GM20431 (cell line): ENCODE measurements around the gene CDHR4.
"Not testable (repeated sequence)": the region's sequence is repeated elsewhere in the genome, so short reads cannot be mapped to it uniquely, and the experiment has no call there.

Experiments used
- in situ Hi-C: fragments of 300-500 bp; cut with MseI, MboI; formaldehyde crosslinking; loops from one replicate; pipeline ENCODE4 v1.15.0; 2020; ENCODE audit warnings: low sequenced_read_pairs; ENCODE audit not compliant: unreplicated experiment

CDHR4 gene

DNA sequence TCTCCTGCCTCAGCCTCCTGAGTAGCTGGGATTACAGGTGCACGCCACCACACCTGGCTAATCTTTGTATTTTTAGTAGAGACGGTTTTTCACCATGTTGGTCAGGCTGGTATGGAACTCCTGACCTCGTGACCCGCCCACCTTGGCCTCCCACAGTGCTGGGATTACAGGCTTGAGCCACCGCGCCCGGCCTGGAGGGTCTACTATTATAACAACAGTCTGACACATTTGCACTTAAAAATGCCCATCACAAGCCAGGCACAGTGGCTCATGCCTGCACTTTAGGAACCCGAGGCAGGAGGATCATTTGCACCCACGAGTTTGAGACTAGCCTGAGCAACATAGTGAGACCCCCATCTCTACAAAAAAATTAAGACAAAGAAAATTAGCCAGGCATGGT is 17.4 kb downstream of the CDHR4 start:
- in situ Hi-C loops: not testable (repeated sequence)

DNA sequence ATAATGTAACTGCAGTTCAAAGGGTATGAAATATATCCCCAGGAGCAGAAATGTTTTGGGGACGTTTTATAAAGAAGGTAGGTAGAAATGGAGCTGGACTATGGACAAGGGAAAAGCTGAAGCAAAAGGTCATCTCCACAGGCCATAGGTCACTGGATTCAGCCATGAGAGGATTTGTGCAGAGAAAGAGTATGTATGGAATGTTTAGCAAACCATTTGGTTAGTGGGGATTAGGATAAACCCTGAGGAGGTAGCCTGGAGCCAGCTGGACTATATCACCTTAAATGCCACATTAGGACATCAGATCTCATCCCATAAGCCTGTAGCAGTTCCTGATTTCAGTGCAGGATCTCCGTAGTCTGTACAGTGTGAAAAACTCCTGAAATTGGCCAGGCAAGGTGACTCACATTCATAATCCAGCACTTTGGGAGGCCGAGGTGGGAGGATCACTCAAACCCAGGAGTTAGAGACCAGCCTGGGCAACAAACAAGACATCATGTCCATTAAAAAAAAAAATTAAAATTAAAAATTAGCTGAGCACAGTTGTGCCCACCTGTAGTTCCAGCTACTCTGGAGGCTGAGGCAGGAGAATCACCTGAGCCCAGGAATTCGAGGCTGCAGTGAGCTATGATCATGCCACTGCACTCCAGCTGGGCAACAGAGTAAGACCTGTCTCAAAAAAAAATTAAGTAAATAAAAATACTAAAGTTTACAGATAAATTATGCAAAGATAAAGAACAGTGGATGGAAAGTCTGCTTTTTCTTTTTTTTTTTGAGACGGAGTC is 18.1 kb downstream of the CDHR4 start:
- in situ Hi-C loops: no loop called here

- in situ Hi-C loops: not testable (repeated sequence)
Observed at GRCh38 chr3:49780975-49781365, 18.7 kb downstream of the CDHR4 start.

DNA sequence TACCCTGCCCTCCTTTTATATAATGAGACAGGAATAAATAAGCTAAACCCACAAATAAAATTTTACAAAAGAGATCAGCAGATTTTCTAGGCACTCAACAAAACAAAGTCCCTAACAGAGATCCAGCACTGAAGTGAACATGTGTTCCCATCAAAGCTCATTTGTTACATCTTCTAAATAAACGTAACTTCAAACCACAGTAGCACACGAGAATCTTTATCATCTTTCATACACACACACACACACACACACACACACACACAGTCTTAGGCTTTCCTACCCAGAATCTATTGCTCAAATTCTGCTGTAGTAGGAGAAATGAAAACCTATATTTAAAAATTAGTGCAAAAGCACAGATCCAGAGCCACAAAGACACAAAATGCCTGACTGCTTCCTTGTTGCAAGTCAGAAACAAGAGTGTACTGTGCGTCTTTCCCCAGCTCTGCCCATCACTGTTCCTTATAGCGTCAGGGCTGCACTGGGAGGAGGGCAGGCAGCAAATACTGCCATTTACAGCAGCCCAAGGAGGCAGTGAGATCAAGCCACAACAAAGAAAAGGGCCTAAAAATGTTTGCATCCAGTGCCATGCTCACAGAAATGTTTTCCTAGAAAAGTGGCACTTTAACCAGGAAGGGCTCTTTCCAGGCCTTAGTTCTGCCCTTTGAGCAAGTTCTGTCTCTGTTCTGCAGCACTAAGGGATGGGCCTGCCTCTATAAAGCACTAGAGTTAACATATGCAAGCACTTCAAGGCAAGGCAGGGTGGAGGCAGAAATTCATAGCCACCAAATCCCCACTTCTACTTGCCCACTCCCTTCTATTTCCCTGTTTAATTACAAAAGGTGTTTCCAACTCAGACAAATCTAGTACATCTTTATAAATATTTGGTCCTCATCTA is 19.3 kb downstream of the CDHR4 start:
- in situ Hi-C loops: no loop called here

DNA sequence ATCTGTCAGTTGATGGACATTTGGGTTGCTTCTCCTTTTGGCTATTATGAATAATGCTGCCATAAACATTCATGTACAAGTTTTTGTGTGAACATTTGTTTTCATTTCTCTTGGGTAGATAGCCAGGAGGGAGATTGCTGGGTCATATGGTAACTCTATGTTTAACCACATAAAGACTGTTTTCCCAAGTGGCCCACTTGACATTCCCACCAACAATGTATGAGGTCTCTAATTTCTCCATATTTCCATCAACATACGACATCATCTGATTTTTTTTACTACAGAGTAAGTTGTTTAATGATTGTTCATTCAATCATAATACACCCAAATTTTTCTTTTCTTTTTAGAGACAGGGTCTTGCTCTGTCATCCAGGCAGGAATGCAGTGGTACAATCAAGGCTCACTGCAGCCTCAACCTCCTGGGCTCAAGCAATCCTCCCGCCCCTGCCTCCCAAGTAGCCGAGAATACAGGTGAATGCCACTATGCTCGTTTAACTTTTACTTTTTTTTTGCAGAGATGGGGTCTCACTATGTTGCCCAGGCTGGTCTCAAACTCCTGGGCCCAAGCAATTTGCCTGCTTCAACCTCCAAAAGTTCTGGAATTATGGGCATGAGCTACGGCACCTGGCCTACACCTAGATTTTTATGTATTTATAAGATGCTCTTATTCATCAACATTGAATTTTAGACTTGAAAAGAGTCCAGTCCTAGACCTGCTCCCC is 20.2 kb downstream of the CDHR4 start:
- in situ Hi-C loops: no loop called here

- in situ Hi-C loops: not testable (repeated sequence)
Observed at GRCh38 chr3:49776101-49776500, 23.6 kb downstream of the CDHR4 start.

DNA sequence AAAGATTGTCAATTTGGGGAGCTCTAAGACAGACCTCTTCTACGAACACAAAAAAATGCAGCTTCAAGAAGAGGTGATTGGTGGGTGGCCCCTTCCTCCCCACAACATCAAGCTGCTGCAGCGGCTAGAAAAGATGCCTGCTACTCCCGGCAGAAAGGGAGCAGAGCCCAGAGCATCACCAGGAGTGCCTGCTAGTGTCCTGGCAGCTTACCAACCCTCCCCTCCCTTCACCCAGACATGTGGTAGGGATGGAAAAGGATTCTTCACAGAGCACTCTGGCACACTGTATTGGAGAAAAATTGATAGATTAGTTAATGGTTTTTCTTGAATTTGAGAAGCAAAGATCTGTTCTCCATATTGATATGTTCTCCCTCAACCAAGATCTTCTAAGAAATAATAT is 24.1 kb downstream of the CDHR4 start:
- in situ Hi-C loops: no loop called here

- in situ Hi-C loops: no loop called here
Observed at GRCh38 chr3:49772703-49773102, 27.0 kb downstream of the CDHR4 start.

DNA sequence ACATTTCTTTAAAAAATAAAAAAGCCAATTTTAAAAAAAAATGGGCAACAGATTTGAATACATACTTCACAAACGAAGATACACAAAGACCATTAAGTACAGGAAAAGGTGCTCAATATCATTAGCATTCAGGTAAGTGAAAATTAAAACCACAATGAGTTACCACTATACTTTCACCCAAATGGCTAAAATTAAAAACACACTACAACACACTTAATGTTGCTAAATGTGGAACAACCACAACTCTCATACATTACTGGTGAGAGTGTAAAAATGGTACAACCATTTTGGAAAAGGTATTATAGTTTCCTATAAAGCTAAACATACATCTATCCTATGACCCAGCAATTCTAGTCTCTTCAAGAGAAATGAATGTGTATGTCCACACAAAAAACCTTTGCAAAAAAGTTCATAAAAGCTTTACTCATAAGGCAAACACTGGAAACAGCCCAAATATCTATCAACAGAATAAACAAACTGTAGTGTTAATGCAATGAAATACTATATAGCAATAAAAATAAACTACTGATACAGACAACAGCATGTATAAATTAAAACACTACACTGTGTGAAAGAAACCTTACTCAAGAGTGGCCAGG is 28.2 kb downstream of the CDHR4 start:
- in situ Hi-C loops: no loop called here

GRCh38 chr3:49769926-49770325 is 29.7 kb downstream of the CDHR4 start:
- in situ Hi-C loops: no loop called here

DNA sequence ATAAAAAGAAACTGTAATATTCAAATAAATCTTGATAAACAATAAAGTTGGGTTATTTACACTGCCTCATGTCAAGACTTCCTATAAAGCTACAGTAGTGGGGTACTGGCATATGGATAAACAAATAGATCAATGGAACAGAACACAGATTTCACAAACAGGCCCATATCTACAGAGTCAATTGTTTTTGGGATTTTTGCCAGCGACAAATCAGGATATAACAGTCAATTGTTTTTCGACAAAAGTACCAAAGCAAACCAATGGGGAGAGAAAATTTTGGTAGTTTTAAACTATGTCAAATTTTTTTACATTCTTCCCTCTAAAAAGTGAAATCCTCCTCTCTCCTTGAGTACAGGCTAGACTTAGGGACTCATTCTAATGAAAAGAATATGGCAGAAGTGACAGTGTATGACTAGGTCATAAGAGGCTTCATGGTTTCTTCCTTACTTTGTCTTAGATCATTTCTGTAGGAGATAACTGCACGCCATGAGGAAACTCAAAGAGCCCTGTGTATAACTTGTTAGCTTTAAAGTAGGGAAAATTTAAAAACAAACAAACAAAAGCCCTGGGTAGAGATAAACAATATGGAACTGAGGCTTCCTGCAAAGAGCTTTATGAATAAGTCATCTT is 30.3 kb downstream of the CDHR4 start:
- in situ Hi-C loops: no loop called here

DNA sequence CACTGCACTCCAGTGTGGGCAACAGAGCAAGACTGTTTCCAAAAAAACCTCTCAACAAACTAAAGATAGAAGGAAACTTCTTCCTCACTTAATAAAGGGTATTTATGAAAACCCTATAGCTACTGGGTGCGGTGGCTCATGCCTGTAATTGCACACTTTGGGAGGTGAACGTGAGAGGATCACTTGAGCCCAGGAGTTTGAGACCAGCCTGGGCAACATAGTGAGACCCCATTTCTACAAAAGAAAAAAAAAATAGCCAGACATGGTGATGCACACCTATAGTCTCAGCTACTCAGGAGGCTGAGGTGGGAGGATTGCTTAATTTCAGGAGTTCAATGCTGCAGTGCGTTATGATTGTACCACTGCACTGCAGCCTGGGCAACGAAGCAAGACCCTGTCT is 35.7 kb downstream of the CDHR4 start:
- in situ Hi-C loops: no loop called here

- in situ Hi-C loops: no loop called here
Observed at GRCh38 chr3:49761661-49762060, 38.0 kb downstream of the CDHR4 start.

GRCh38 chr3:49759226-49759625 is 40.4 kb downstream of the CDHR4 start:
- in situ Hi-C loops: no loop called here

DNA sequence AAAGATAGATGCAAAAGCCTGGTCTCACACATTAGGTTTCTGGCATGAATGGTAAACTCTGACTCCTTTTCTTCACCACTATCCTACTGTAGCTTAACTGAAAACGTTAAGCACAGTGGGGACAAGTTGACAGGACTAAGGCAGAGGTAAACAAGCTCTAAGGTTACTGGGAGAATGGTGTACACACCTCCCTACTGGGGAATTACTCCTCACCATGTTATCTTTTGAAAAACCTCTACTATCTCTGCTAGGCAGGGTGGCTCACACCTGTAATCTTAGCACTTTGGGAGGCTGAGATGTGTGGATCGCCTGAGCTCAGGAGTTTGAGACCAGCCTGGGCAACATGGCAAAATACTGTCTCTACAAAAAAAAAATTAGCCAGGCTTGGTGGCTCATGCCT is 42.5 kb downstream of the CDHR4 start:
- in situ Hi-C loops: no loop called here

- in situ Hi-C loops: no loop called here
Observed at GRCh38 chr3:49756036-49756435, 43.6 kb downstream of the CDHR4 start.

- in situ Hi-C loops: no loop called here
Observed at GRCh38 chr3:49754536-49754935, 45.1 kb downstream of the CDHR4 start.

- in situ Hi-C loops: no loop called here
Observed at GRCh38 chr3:49751501-49751900, 48.2 kb downstream of the CDHR4 start.

GRCh38 chr3:49750056-49750455 is 49.6 kb downstream of the CDHR4 start:
- in situ Hi-C loops: no loop called here

- in situ Hi-C loops: not testable (repeated sequence)
Observed at GRCh38 chr3:49748874-49749273, 50.8 kb downstream of the CDHR4 start.
